WTC11 (cell line): ENCODE measurements around the gene RAB6A.

Source experiments
- ATF3 ChIP-seq: sonication (generic); formaldehyde crosslinking; conservative IDR thresholded peaks from 2 replicates; pipeline ENCODE4 v1.8.1; 2022; ENCODE audit warnings: mild to moderate bottlenecking, missing genetic modification reagents
- E2F5 ChIP-seq: sonication (generic); formaldehyde crosslinking; IDR thresholded peaks from 2 replicates; pipeline ENCODE4 v1.8.1; 2022; ENCODE audit warnings: mild to moderate bottlenecking, moderate library complexity, missing genetic modification reagents

GRCh38 chr11:73653996-73654395 is 106.9 kb downstream of the RAB6A start:
- TF ChIP-seq ATF3 (CRISPR knock-in tag), result no peak
- no peak for TF ChIP-seq E2F5 (CRISPR knock-in tag)
